Cardiac ventricle fibroblast (primary cell): ENCODE measurements around the gene OR5K3. TPM values are rescaled to one million over a fixed set of nuclear protein-coding genes. Genes with fewer than 3 reads are reported as not detected.

Experiments used
- total RNA-seq: library from RNA; depleted of rRNA; stranded (reverse); fragments of >200 nt; gene quantifications from 2 replicates; pipeline ENCODE4 v1.2.3, GENCODE V29; 2015

The OR5K3 gene, protein sequence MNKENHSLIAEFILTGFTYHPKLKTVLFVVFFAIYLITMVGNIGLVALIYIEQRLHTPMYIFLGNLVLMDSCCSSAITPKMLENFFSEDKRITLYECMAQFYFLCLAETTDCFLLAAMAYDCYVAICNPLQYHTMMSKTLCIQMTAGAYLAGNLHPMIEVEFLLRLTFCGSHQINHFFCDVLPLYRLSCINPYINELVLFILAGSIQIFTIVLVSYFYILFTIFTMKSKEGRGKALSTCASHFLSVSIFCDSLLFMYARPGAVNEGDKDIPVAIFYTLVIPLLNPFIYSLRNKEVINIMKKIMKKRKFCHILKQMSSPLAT
- not detected in 2 replicates for total RNA-seq

DNA sequence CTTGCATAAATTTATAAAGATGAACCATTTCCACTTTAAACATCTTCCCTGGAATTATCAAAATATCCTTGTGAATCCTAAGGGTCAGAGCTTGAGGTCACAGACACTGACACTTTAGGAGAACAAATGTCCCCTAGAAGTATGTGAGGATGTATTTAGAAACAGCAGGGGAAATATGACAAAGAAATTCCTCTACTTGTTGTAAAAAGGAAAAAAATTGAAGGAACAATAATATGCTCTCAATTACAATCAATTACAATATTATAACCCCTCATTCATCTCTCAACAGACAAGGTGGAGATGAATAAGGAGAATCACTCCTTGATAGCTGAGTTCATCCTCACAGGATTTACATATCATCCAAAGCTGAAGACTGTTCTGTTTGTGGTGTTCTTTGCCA, at the start of gene OR5K3:
Gene OR5K3 (plus strand): TSS at position 301 of the 400 bp plus-strand sequence. CDS start 0 bp downstream, at position 301.

GRCh38 chr3:98353554-98353953, 36.9 kb upstream of the OR5K3 start, which contains the start of gene OR5K4:
TSS of gene OR5K4 (plus strand) at chr3:98353854. CDS start at chr3:98353854, 0 bp downstream.

Other genes with a start within 250 kb of the OR5K3 start
- not detected in 2 replicates for gene OR5H14, start 243.2 kb upstream of the OR5K3 start, total RNA-seq
- gene OR5H15, start 224.0 kb upstream of the OR5K3 start, total RNA-seq, result not detected in 2 replicates
- not detected in 2 replicates for gene OR5H6, start 126.4 kb upstream of the OR5K3 start, total RNA-seq
- not detected in 2 replicates for gene OR5H2, start 108.2 kb upstream of the OR5K3 start, total RNA-seq
- gene OR5K4, start 36.8 kb upstream of the OR5K3 start, total RNA-seq, result not detected in 2 replicates
- not detected in 2 replicates for gene OR5K1, start 72.5 kb downstream of the OR5K3 start, total RNA-seq
- not detected in 2 replicates for gene OR5K2, start 107.0 kb downstream of the OR5K3 start, total RNA-seq
- gene CLDND1, start 132.2 kb downstream of the OR5K3 start, total RNA-seq, result 52.7 and 53.2 TPM in 2 replicates
- gene GPR15, start 141.3 kb downstream of the OR5K3 start, total RNA-seq, result not detected in 2 replicates
- gene CPOX, start 202.9 kb downstream of the OR5K3 start, total RNA-seq, result 37.1 and 48.7 TPM in 2 replicates